GM21717 (cell line): ENCODE results near the gene ELAVL4.

Experiments
- ATAC-seq: cut with Tn5 transposase; IDR thresholded peaks from one replicate; pipeline ENCODE4 v1.9.1; 2021; ENCODE audit warnings: mild to moderate bottlenecking, moderate library complexity; ENCODE audit not compliant: unreplicated experiment

Gene ELAVL4

GRCh38 chr1:50237056-50237455, 128.3 kb downstream of the ELAVL4 start:
- no peak for ATAC-seq

GRCh38 chr1:50243939-50244338, 135.2 kb downstream of the ELAVL4 start:
- ATAC-seq = no peak

DNA sequence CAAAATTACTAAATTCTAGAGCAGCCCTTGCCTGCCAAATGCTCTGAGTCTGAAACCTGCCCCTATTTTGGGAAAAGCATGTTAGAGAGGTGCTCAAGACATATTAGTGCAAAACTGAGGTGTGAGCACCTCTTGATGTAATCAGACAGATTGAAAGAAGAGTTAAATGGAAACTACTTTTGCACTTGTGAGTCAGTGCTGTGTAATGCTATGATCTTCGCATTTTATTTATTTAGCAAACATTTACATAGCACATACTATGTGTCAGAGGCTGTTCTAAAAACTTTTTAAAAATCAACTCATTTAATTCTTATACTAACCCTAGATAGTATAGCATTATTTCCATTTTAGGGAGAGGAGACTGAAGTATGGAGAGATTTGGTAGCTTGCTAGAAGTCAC, 138.1 kb downstream of the ELAVL4 start:
- no peak for ATAC-seq

- peak; percentile 75 for ATAC-seq
Measured at GRCh38 chr1:50251702-50252101, 143.0 kb downstream of the ELAVL4 start.

DNA sequence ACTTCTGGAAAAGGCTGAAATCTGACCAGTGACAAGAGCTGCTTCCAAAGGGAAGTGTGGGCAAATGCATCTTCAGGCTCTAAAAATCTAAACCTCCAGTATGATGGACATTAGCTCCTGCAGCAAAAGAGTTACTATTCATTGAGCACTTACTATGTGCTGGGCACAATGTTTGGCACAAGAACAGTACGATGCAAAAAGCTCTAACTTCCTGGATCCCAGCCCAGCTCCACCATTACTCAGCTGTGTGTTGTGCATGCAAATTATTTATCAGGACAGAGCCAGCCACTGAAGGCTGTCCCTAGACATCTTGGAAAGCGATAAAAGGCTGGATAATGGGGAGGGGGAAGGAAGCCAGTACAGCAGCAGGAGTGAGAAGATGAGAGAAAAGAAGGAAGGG, 143.5 kb downstream of the ELAVL4 start:
- ATAC-seq = no peak
